CD4-positive, alpha-beta T cell treated with Interleukin-4 for 1 hour (primary cell): ENCODE results near the gene ASCC2.
"Not testable (repeated sequence)": the region's sequence is repeated elsewhere in the genome, so short reads cannot be mapped to it uniquely, and the experiment has no call there.

Experiments
- DNase-seq, 2 donors: peaks; one replicate each; pipeline ENCODE4 v3.0.0-alpha.2; 2020 to 2022

The ASCC2 gene

DNA sequence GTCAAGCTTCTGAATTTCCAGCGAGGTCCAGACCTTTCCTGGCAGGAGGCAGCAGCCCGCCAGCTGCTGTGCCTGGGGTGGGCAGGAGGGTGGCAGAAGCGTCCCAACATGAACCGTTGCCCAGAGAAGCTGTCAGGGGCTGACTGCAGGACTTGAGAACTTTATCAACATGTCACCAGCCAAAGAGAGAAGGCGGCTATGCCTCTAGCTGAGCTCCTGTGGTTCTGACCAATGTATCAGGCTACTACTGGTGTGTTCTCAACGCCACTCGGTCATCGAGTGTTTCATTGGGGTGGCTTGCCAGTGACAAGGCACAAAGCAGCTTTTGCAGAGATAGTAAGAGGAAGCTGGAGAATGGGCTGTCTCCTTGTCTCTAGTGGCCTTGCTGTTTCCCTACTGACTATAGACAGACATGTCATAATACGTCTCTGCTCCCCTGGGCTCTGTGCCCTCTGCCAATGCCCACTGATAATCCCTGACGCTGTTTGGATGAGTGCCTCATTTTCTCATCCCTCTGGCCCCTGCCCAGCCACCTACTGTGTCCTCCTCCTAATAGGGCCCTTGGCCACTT lies 17.6 kb upstream of the ASCC2 start:
- DNase-seq, result peak in 1 of 2 donors; percentile 29

GRCh38 chr22:29854432-29854831 lies 16.4 kb upstream of the ASCC2 start:
- no peak for DNase-seq

DNA sequence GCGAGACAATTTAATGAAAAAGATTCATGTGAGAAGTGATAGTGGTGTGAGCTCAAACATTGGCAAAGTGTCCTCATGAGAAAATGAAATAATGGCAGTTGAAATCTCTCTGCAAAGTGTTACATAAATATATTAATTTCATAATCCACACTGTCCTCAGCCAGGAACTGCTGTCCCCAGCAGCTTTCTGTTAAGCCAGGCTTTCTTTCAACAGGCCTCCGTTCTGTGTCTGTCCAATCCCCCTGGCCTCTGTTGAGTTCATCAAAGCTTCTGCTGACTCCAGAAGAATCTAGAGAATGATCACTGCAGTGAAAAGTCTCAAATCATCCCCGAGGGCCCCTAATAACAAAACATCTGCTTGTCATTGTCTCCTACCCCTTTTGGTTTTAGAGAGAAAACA lies 10.0 kb upstream of the ASCC2 start:
- no peak for DNase-seq

- DNase-seq, result no peak
These were observed 8.2 kb upstream of the ASCC2 start for GRCh38 chr22:29846290-29846689.

- DNase-seq, result no peak
These were observed 4.7 kb upstream of the ASCC2 start for GRCh38 chr22:29842740-29843139.

DNA sequence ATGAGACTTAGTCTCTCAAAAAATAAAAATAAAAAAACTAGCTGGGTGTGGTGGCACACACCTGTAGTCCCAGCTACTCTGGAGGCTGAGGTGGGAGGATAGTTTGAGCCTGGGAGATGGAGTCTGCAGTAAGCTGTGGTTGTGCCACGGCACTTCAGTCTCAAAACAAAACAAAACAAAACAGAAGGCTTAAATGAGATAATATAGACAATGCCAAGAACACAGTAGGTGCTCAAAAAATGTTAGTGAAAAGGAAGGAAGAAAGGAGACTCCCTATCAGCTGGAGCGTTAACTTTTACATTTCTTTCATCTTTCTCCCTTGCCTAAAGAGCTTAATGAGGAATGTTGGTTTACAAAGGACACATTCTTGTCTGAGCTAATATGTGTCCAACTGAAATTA lies 4.1 kb upstream of the ASCC2 start:
- no peak for DNase-seq

- DNase-seq, result no peak
These were observed 2.4 kb upstream of the ASCC2 start for GRCh38 chr22:29840498-29840897.

GRCh38 chr22:29839039-29839438 lies 965 bp upstream of the ASCC2 start:
- no peak for DNase-seq

DNA sequence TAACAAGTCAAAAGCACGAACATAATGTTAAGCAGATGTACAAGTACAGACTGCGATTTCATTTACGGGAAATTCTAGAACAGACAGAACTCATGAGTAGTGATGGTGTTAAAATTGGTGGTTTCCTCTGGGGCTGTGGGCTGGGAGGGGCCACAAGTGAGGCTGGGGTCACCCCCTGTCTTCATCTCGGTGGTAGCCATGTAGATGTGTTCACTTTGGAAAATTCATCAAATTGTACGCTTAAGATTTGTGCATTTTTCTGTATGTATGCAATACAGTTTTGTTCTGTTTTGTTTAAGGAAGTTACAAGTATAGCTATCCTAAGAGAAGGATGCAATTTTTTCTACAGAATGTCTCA lies 504 bp upstream of the ASCC2 start:
- DNase-seq, result no peak

DNA sequence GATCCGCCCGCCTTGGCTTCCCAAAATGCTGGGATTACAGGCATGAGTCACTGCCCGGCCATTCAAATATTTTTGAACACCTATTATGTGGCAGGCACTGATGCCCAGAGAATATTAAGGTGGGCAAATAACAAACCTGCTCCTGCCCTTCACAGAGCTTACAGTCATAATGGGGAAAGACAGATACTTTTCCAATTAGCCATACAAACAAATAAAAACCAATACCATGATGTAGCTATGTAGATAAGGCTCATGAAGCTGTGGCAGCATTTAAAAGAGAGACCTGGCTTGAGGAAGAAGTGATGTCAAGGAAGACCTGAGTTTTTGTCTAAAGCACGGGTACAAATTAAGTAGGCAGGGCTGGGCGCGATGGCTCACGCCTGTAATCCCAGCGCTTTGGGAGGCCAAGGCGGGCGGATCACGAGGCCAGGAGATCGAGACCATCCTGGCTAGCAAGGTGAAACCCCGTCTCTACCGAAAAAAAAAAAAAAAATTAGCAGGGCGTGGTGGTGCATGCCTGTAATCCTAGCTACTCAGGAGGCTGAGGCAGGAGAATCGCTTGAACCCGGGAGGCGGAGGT lies 1.2 kb downstream of the ASCC2 start:
- not testable (repeated sequence) for DNase-seq

DNA sequence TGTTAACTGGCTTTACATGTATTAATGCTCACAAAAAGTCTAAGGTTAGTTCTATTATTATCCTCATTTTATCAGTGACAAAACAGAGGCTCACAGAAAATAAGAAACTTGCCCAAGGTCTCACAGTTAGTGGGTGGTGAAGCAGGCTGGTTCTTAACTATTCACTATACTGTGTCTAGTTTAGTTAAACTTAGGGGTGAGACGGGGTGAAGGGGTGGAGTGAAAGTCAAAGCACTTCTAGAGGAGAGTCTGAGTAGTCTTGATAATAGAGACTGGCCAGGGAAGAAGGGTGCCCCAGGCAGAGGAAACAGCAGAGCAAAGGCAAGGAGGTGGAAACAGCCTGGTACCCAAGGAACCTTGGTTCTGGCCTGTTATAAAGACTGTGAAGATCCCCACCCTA lies 4.0 kb downstream of the ASCC2 start:
- DNase-seq, result no peak

- no peak for DNase-seq
These were observed 4.6 kb downstream of the ASCC2 start for GRCh38 chr22:29833392-29833965.

DNA sequence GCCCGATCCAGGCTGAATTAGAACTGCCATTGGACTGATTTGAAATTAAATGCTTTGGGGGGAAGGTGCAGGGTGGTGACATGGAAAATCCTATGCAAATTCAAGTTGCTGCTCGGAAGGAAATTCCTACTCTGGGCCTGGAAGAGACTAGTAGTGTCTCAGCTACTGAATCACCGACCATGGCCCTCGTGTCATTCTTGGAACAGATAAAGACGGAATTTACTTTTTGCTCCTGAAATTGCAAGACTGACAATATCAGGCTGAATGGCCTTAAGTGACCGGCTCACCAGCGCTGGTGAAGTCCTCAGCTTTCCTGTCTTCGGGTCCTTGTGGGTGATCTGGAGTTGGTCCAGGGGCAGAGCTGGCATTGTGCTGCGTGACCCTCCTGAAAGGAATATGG lies 6.1 kb downstream of the ASCC2 start:
- DNase-seq, result no peak

DNA sequence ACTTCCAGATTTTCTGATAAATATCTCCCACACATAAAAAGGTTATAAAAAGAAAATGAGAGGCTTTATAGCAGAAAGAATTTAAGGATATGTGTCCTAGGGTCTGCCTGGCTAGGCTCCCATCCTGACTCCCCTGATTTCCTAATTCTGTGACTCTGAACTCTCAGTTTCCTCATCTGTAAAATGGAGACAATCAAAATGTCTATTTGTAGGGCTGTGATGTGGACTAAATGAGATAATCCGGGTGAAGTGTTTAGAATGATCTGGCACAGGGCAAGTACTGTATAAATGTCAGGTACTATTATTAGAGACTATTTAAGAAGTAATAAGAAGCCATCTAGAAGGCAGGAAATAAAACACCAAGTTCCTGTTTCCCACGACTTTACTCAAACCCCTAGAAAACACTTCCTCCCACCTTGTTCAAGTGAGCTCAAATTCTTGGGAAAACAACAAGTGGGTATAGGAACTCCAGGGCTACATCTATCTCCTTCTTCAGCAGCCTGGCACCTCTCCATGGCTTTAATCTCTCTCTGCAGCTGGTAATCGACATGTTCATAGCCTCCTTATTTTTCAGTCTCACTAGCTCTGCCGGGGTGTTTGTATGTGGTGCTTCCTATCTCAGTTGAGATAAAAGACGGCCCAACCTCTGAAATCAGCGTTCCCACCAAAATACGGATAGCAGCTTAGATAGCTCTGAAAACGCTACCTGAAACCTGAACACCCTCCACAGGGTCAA lies 6.7 kb downstream of the ASCC2 start:
- DNase-seq, result no peak

DNA sequence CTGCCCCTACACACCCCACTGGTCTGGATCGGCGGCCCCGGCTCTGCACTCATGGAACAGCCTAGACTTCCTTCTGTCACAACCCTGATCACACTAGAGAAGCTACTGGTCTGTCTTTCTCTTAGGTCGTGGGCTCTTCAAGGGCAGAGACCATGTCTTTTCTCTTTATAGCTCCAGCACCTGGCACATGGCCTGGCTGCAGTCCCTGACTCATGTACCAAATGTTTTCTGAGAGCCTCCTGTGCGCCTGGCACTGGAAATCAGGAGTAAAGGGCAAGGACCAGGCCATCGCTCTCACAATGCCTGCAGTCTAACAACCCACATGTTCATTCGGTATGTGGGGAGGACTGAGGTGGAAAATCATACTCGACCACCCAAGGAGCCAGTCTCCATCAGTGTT lies 7.5 kb downstream of the ASCC2 start:
- no peak for DNase-seq

DNA sequence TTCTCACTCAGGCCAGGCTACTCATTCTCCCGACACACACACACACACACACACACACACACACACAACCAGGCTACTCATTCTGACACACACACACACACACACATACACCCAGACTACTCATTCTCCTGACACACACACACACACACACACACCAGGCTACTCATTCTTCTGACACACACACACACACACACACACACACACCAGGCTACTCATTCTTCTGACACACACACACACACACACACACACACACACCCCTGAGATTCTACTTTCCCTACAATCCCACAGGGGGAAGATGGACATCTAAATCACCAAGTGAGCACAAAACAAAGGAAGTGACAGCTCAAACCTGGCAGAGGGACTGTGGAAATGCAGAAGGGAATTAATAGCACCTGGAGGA lies 10.3 kb downstream of the ASCC2 start:
- DNase-seq, result not testable (repeated sequence)

DNA sequence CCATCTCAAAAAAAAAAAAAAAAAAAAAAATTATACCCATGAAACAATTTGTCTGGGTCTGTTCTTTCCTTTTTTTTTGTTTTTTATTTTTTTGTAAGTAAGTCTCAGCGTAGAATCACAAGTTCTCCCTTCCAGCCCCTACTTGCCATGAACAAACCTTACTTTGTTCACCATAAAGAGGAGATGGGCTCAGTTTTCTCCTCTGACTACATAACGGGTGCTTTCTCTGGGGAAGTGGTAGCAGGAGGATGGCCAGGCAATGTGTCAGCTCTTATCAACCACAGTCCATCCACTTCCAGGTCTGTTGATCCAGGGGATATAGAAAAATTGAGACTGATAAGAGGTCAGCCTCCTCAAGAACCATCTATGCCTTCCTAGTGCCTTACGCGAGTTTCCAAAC lies 11.0 kb downstream of the ASCC2 start:
- no peak for DNase-seq

GRCh38 chr22:29825578-29825977 lies 12.5 kb downstream of the ASCC2 start:
- DNase-seq, result no peak

DNA sequence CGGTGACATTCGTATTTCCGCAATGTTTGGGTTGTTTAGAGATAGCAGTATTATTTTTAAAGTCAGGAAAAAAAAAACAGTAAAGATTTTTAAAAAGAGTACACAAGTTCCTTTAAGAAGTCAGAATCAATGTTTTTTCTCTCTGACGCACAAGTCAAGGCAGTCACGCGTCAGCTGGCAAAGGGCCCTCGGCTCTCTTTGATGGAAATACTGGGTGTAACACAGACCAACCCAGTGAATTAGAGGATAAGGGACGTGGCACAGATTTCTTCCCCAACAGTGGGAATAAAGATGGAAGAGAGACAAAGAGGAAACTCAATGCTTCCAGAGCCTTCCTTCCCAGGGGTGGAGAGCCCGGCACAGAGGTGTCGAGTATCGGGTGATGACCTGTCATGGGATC lies 13.4 kb downstream of the ASCC2 start:
- DNase-seq, result no peak

GRCh38 chr22:29821291-29822016 lies 16.6 kb downstream of the ASCC2 start:
- DNase-seq, result peak; percentile 20 to 76

GRCh38 chr22:29820961-29821290 lies 17.1 kb downstream of the ASCC2 start:
- no peak for DNase-seq

DNA sequence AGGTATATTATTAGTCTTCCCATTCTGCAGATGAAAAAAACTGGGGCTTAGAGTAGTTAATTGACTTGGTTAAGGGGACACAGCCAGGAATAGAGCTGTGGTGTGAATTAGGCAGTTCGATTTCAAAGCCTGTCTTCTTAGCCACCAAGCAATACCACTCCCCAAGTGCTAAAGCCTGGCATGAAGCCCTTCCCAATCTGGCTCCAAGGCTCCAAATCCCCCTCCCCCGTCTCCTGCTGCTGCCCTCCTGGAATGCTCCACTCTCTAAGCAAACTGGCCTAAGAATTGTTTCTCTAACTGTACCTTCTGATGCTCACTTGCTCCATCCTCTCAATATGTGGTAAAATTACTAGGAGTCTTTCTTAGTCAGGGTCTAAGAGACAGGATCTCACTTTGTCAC lies 18.6 kb downstream of the ASCC2 start:
- no peak for DNase-seq

GRCh38 chr22:29817724-29818123 lies 20.4 kb downstream of the ASCC2 start:
- DNase-seq, result no peak

- no peak for DNase-seq
These were observed 21.1 kb downstream of the ASCC2 start for GRCh38 chr22:29816980-29817379.
